Measurements from ENCODE around the gene ZFAND5. TPM values are rescaled to one million over a fixed set of nuclear protein-coding genes. Genes with fewer than 3 reads are reported as not detected.

Gene ZFAND5
- 10 to 100 TPM; 95.2 to 96.0 TPM for total RNA-seq

- Mint-ChIP-seq H3K27ac (peak within 1 kb of the TSS; percentile 94), H3K27me3 (no peaks in the 10 kb centered on the region), H3K4me1 (peaks cover 25% of the 10 kb centered on the region), H3K4me3 (peak within 1 kb of the TSS; percentile 92), H3K9me3 (no peaks in the 10 kb centered on the region), H3K36me3 (peaks cover 27% of the 10 kb centered on the region)
- DNase-seq = peak; percentile 93
Observed at GRCh38 chr9:72364679-72365524, at the start of gene ZFAND5. Gene ZFAND5, minus strand, starts transcription at chr9:72365208. Its CDS starts 4,430 bp downstream, at chr9:72360778.

GRCh38 chr9:72412483-72413040 lies 47.6 kb upstream of the ZFAND5 start:
- no peak overlapping the region for H3K27ac Mint-ChIP-seq
- no peaks in the 10 kb centered on the region for H3K36me3 Mint-ChIP-seq
- no peaks in the 10 kb centered on the region for H3K27me3 Mint-ChIP-seq

GRCh38 chr9:72410214-72410613 lies 45.2 kb upstream of the ZFAND5 start:
- Mint-ChIP-seq H3K9me3 (no peaks in the 10 kb centered on the region), H3K27ac (no peak overlapping the region), H3K27me3 (no peaks in the 10 kb centered on the region), H3K4me1 (no peaks in the 10 kb centered on the region), H3K36me3 (no peaks in the 10 kb centered on the region), H3K4me3 (no peak overlapping the region)
- no peak for DNase-seq

More at GRCh38 chr9:72412483-72413040, 47.6 kb upstream of the ZFAND5 start:
- no peak for DNase-seq
- Mint-ChIP-seq H3K4me3 (no peak overlapping the region), H3K4me1 (no peaks in the 10 kb centered on the region), H3K9me3 (no peaks in the 10 kb centered on the region)

- no peaks in the 10 kb centered on the region for H3K9me3 Mint-ChIP-seq
- no peaks in the 10 kb centered on the region for H3K27me3 Mint-ChIP-seq
- H3K4me1 Mint-ChIP-seq = no peaks in the 10 kb centered on the region
- no peak for DNase-seq
- no peaks in the 10 kb centered on the region for H3K36me3 Mint-ChIP-seq
- no peak overlapping the region for H3K27ac Mint-ChIP-seq
- H3K4me3 Mint-ChIP-seq = no peak overlapping the region
Observed at GRCh38 chr9:72407114-72407513, 42.1 kb upstream of the ZFAND5 start.

- Mint-ChIP-seq H3K9me3 (no peaks in the 10 kb centered on the region), H3K27me3 (no peaks in the 10 kb centered on the region), H3K4me3 (no peak overlapping the region), H3K27ac (no peak overlapping the region), H3K4me1 (no peaks in the 10 kb centered on the region), H3K36me3 (no peaks in the 10 kb centered on the region)
- DNase-seq = no peak
Observed at GRCh38 chr9:72402744-72403143, 37.7 kb upstream of the ZFAND5 start.

GRCh38 chr9:72401396-72401795 lies 36.4 kb upstream of the ZFAND5 start:
- no peak overlapping the region for H3K4me3 Mint-ChIP-seq
- H3K4me1 Mint-ChIP-seq = no peaks in the 10 kb centered on the region
- DNase-seq = no peak
- H3K27me3 Mint-ChIP-seq = no peaks in the 10 kb centered on the region
- H3K9me3 Mint-ChIP-seq = no peaks in the 10 kb centered on the region
- no peaks in the 10 kb centered on the region for H3K36me3 Mint-ChIP-seq
- H3K27ac Mint-ChIP-seq = no peak overlapping the region

GRCh38 chr9:72400866-72401265 lies 35.9 kb upstream of the ZFAND5 start:
- no peaks in the 10 kb centered on the region for H3K4me1 Mint-ChIP-seq
- no peak overlapping the region for H3K4me3 Mint-ChIP-seq
- no peak overlapping the region for H3K27ac Mint-ChIP-seq
- no peaks in the 10 kb centered on the region for H3K9me3 Mint-ChIP-seq
- H3K36me3 Mint-ChIP-seq = no peaks in the 10 kb centered on the region
- H3K27me3 Mint-ChIP-seq = no peaks in the 10 kb centered on the region
- no peak for DNase-seq

- no peaks in the 10 kb centered on the region for H3K27me3 Mint-ChIP-seq
- H3K4me3 Mint-ChIP-seq = no peak overlapping the region
- no peak for DNase-seq
- no peaks in the 10 kb centered on the region for H3K9me3 Mint-ChIP-seq
- H3K4me1 Mint-ChIP-seq = no peaks in the 10 kb centered on the region
- no peaks in the 10 kb centered on the region for H3K36me3 Mint-ChIP-seq
- no peak overlapping the region for H3K27ac Mint-ChIP-seq
Observed at GRCh38 chr9:72399391-72399790, 34.4 kb upstream of the ZFAND5 start.

- H3K27me3 Mint-ChIP-seq = no peaks in the 10 kb centered on the region
- DNase-seq = no peak
- H3K9me3 Mint-ChIP-seq = no peaks in the 10 kb centered on the region
Observed at GRCh38 chr9:72396247-72397091, 31.5 kb upstream of the ZFAND5 start.

GRCh38 chr9:72394066-72394465 lies 29.1 kb upstream of the ZFAND5 start:
- no peaks in the 10 kb centered on the region for H3K36me3 Mint-ChIP-seq
- H3K4me3 Mint-ChIP-seq = no peak overlapping the region
- H3K27ac Mint-ChIP-seq = no peak overlapping the region
- DNase-seq = no peak
- H3K9me3 Mint-ChIP-seq = no peaks in the 10 kb centered on the region
- no peaks in the 10 kb centered on the region for H3K27me3 Mint-ChIP-seq
- H3K4me1 Mint-ChIP-seq = no peaks in the 10 kb centered on the region

More at GRCh38 chr9:72396247-72397091, 31.5 kb upstream of the ZFAND5 start:
- Mint-ChIP-seq H3K4me3 (no peak overlapping the region), H3K27ac (no peak overlapping the region), H3K36me3 (no peaks in the 10 kb centered on the region), H3K4me1 (no peaks in the 10 kb centered on the region)

GRCh38 chr9:72390907-72391306 lies 25.9 kb upstream of the ZFAND5 start:
- Mint-ChIP-seq H3K36me3 (no peaks in the 10 kb centered on the region), H3K4me3 (no peak overlapping the region), H3K27ac (no peak overlapping the region), H3K9me3 (no peaks in the 10 kb centered on the region), H3K27me3 (no peaks in the 10 kb centered on the region), H3K4me1 (peaks cover 4% of the 10 kb centered on the region)
- DNase-seq = no peak

GRCh38 chr9:72386186-72386585 lies 21.2 kb upstream of the ZFAND5 start:
- Mint-ChIP-seq H3K27me3 (no peaks in the 10 kb centered on the region), H3K36me3 (no peaks in the 10 kb centered on the region), H3K4me3 (no peak overlapping the region), H3K4me1 (peaks cover 4% of the 10 kb centered on the region), H3K9me3 (no peaks in the 10 kb centered on the region), H3K27ac (no peak overlapping the region)
- no peak for DNase-seq

GRCh38 chr9:72384710-72385485 lies 19.9 kb upstream of the ZFAND5 start:
- Mint-ChIP-seq H3K27me3 (peaks cover 3% of the 10 kb centered on the region), H3K36me3 (no peaks in the 10 kb centered on the region), H3K9me3 (no peaks in the 10 kb centered on the region), H3K4me1 (peaks cover 4% of the 10 kb centered on the region), H3K4me3 (no peak overlapping the region), H3K27ac (no peak overlapping the region)
- DNase-seq = no peak

- Mint-ChIP-seq H3K27me3 (peaks cover 5% of the 10 kb centered on the region), H3K9me3 (no peaks in the 10 kb centered on the region), H3K36me3 (no peaks in the 10 kb centered on the region), H3K4me3 (no peak overlapping the region), H3K27ac (no peak overlapping the region), H3K4me1 (peaks cover 4% of the 10 kb centered on the region)
- no peak for DNase-seq
Observed at GRCh38 chr9:72383978-72384709, 19.1 kb upstream of the ZFAND5 start.
